ENCODE measurements around the gene ATP5F1E. TPM values are rescaled to one million over a fixed set of nuclear protein-coding genes. Genes with fewer than 3 reads are reported as not detected.

Gene ATP5F1E
- total and polyA plus RNA-seq, 10 of the 15 experiments (the other 5 are each of a cell fraction or from before 2014, with no cell fraction given) = 49.0 to 407 (median 117) TPM

GRCh38 chr20:59055302-59055701 is 23.2 kb upstream of the ATP5F1E start:
- TF ChIP-seq ZNF207 (IDR thresholded peaks at IDR 0.05; ENCODE audit: borderline replicate concordance) (no peak), RAD21 (IDR thresholded peaks at IDR 0.05; ENCODE audit: insufficient read depth, low read depth, low read length) (peak; percentile 24), RFX5 (IDR thresholded peaks at IDR 0.05; ENCODE audit: low read depth, low read length) (no peak), CREM (IDR thresholded peaks at IDR 0.05; ENCODE audit: low read depth) (no peak), RCOR1 (conservative IDR thresholded peaks at IDR 0.05; ENCODE audit: low read depth, low read length) (no peak), WRNIP1 (IDR thresholded peaks at IDR 0.05; ENCODE audit: borderline replicate concordance, low read depth, low read length) (no peak), BRCA1 (IDR thresholded peaks at IDR 0.05; ENCODE audit: low read depth, low read length) (no peak), NKRF (conservative IDR thresholded peaks at IDR 0.05) (no peak), POLR2AphosphoS5 (IDR thresholded peaks at IDR 0.05; ENCODE audit: low read length) (no peak), BMI1 (IDR thresholded peaks at IDR 0.05; ENCODE audit: borderline replicate concordance) (no peak)
- TF ChIP-seq, protein P1, sequence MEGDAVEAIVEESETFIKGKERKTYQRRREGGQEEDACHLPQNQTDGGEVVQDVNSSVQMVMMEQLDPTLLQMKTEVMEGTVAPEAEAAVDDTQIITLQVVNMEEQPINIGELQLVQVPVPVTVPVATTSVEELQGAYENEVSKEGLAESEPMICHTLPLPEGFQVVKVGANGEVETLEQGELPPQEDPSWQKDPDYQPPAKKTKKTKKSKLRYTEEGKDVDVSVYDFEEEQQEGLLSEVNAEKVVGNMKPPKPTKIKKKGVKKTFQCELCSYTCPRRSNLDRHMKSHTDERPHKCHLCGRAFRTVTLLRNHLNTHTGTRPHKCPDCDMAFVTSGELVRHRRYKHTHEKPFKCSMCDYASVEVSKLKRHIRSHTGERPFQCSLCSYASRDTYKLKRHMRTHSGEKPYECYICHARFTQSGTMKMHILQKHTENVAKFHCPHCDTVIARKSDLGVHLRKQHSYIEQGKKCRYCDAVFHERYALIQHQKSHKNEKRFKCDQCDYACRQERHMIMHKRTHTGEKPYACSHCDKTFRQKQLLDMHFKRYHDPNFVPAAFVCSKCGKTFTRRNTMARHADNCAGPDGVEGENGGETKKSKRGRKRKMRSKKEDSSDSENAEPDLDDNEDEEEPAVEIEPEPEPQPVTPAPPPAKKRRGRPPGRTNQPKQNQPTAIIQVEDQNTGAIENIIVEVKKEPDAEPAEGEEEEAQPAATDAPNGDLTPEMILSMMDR (IDR thresholded peaks at IDR 0.05 in 2 of 3, conservative IDR thresholded peaks at IDR 0.05 in 1 of 3; ENCODE audit: control insufficient read depth in 2 of 3, extremely low read depth in 1 of 3, insufficient read depth in 1 of 3, low read depth in 3 of 3, low read length in 3 of 3) = peak in 2 of 3 experiments; percentile 22 to 36; a peak in 4 of 6 replicates
- TF ChIP-seq, protein P2, sequence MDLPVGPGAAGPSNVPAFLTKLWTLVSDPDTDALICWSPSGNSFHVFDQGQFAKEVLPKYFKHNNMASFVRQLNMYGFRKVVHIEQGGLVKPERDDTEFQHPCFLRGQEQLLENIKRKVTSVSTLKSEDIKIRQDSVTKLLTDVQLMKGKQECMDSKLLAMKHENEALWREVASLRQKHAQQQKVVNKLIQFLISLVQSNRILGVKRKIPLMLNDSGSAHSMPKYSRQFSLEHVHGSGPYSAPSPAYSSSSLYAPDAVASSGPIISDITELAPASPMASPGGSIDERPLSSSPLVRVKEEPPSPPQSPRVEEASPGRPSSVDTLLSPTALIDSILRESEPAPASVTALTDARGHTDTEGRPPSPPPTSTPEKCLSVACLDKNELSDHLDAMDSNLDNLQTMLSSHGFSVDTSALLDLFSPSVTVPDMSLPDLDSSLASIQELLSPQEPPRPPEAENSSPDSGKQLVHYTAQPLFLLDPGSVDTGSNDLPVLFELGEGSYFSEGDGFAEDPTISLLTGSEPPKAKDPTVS (IDR thresholded peaks at IDR 0.05; ENCODE audit: low read depth, low read length) = no peak
- no peak overlapping the region for H2AFZ ChIP-seq (ENCODE audit: control insufficient read depth, low read depth, low read length)
- in situ Hi-C loops (cut with MboI) = no loop called here
- H4K20me1 ChIP-seq (ENCODE audit: control insufficient read depth, insufficient read depth) = no peaks in the 10 kb centered on the region
- ChIA-PET POLR2A (no interaction called here), SMC1A (ENCODE audit: uncharacterized antibody, unreplicated experiment) (no interaction called here), CTCF (interaction anchor here (1.8 to 3.9 kb wide), 2 partner anchors 11 to 32 kb away, joined by 5 to 11 read pairs; no protein-coding TSS in a partner anchor), RAD21 (ENCODE audit: unreplicated experiment) (no interaction called here)
- DNase-seq (ENCODE audit: low read depth, low spot score) (no peak), FAIRE-seq (no peak), ATAC-seq (peak; percentile 53; the same call in 2 of the 3 replicates)
- H3K4me3 ChIP-seq = no peak overlapping the region
- no peak overlapping the region for H3K4me2 ChIP-seq (ENCODE audit: control insufficient read depth, insufficient read depth)
- H3K27ac ChIP-seq (ENCODE audit: control insufficient read depth, insufficient read depth) = no peak overlapping the region
- H3K4me1 ChIP-seq (ENCODE audit: control insufficient read depth, insufficient read depth, low read length) = no peaks in the 10 kb centered on the region
- no peaks in the 10 kb centered on the region for H3K79me2 ChIP-seq (ENCODE audit: control insufficient read depth, insufficient read depth, low read length)
- intact Hi-C loops (cut with micrococcal nuclease; ENCODE audit: unreplicated experiment) = no loop called here
- H3K9ac ChIP-seq (ENCODE audit: control insufficient read depth, insufficient read depth, low read length) = no peak overlapping the region
- no TSS peak for BruUV-seq (replicated peaks)
- 59% methylated on average over 7 of the region's 7 CpGs for WGBS (ENCODE audit: insufficient coverage, insufficient replicate concordance, low lambda C conversion rate, missing lambda C conversion rate)
- peaks cover 0 to 8% of the 10 kb centered on the region in 2 experiments; a peak in 2 of 4 replicates for H3K27me3 ChIP-seq (replicated peaks in 1 of 2; ENCODE audit: control insufficient read depth in 2 of 2, insufficient read depth in 2 of 2, low read length in 1 of 2)
- H3K36me3 ChIP-seq (ENCODE audit: control insufficient read depth in 2 of 2, insufficient read depth in 2 of 2, low read length in 1 of 2) = no peaks in the 10 kb centered on the region
- no peaks in the 10 kb centered on the region for H3K9me3 ChIP-seq (replicated peaks; ENCODE audit: control insufficient read depth, insufficient read depth, low read length)

All from GM12878 (cell line).